ENCODE measurements around the gene ZAP70.

Gene ZAP70

GRCh38 chr2:97717613-97717995 is 4.2 kb downstream of the ZAP70 start:
- in situ Hi-C loops (cut with HindIII; ENCODE audit: low pct_ligation_motif_present, low sequenced_read_pairs), result no loop called here
- no peak for TF ChIP-seq CTCF (IDR thresholded peaks at IDR 0.05; ENCODE audit: low read depth, low read length, missing control alignments)

DNA sequence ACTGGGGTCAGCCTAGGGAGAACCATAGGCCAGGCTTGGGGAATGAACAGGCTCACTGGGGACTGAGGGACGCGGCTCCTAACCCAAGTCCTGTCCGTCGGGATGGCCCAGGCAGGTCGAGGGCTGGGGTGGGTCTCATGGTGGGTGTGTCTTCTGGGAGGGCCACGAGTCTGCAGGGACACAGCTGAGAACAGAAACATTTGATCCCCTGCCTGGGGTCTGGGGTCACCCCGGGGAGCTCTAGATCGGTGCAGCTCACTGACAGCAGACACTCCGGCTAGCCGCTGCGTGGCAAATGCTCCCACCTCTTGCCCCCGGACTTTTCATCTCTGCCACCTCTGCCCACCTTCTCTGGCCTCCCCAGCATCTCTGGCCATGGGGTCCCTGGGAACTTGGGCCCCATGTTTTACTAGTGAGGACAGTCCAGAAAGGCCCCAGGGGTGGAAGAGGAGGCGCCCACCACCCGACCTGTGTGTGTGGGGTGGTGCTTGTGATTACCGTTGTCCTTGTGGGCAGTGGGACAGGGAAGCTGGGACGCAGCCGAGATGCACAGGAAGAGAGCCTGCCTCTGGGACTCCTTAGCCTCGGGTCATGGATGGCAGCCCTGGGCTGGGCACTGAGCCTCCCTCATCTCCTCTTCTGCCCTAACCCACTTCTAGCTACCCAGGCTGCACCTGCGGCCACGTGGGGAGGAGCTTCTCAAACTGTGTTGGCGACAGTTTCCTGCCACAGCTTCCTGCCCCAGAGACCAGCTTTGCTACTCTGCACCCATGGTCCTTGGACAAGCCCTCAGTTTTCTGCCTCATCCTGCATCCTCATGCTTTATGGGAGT is 4.9 kb downstream of the ZAP70 start:
- in situ Hi-C loops (cut with HindIII; ENCODE audit: low pct_ligation_motif_present, low sequenced_read_pairs), result no loop called here
- Histone ChIP-seq H3K36me3 (replicated peaks) (no peaks in the 10 kb centered on the region), H3K27ac (no peak overlapping the region), H3K4me3 (ENCODE audit: low read depth, low read length) (no peak overlapping the region), H3K27me3 (replicated peaks) (no peaks in the 10 kb centered on the region)
- no peak for TF ChIP-seq CTCF (IDR thresholded peaks at IDR 0.05; ENCODE audit: low read depth, low read length, missing control alignments)
- no peak for DNase-seq

More at GRCh38 chr2:97717613-97717995, 4.2 kb downstream of the ZAP70 start:
- Histone ChIP-seq H3K4me3 (ENCODE audit: low read depth, low read length) (no peak overlapping the region), H3K36me3 (replicated peaks) (no peaks in the 10 kb centered on the region), H3K27me3 (replicated peaks) (no peaks in the 10 kb centered on the region), H3K27ac (no peak overlapping the region)
- no peak for DNase-seq

DNA sequence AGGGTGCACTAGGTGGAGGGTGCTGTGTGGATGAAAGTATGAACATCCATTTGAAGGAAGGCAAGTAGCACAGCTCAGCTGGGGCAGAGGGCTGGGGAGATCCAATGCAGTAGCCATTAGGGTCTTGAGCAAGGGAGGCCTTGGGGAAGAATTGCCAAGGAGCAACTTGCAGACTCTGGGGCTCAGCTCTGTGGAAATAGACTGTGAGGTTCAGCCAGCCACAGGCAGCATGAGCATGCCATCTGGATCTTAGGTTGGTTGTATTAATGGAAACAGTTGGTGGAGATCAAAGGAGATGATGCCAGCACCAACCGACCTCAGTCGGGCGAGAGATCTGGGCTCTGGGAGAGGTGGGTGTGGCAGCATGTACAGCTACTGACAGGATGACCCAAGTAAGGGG is 5.6 kb downstream of the ZAP70 start:
- no peak for DNase-seq
- Histone ChIP-seq H3K27me3 (replicated peaks) (no peaks in the 10 kb centered on the region), H3K36me3 (replicated peaks) (no peaks in the 10 kb centered on the region), H3K4me3 (ENCODE audit: low read depth, low read length) (no peak overlapping the region), H3K27ac (no peak overlapping the region)
- TF ChIP-seq CTCF (IDR thresholded peaks at IDR 0.05; ENCODE audit: low read depth, low read length, missing control alignments), result no peak
- in situ Hi-C loops (cut with HindIII; ENCODE audit: low pct_ligation_motif_present, low sequenced_read_pairs), result no loop called here

- Histone ChIP-seq H3K27ac (no peak overlapping the region), H3K36me3 (replicated peaks) (no peaks in the 10 kb centered on the region), H3K4me3 (ENCODE audit: low read depth, low read length) (no peak overlapping the region), H3K27me3 (replicated peaks) (no peaks in the 10 kb centered on the region)
- DNase-seq, result no peak
- in situ Hi-C loops (cut with HindIII; ENCODE audit: low pct_ligation_motif_present, low sequenced_read_pairs), result no loop called here
- TF ChIP-seq CTCF (IDR thresholded peaks at IDR 0.05; ENCODE audit: low read depth, low read length, missing control alignments), result no peak
Measured at GRCh38 chr2:97719362-97720155, 6.2 kb downstream of the ZAP70 start.

GRCh38 chr2:97720746-97721145 is 7.4 kb downstream of the ZAP70 start:
- in situ Hi-C loops (cut with HindIII; ENCODE audit: low pct_ligation_motif_present, low sequenced_read_pairs), result no loop called here
- TF ChIP-seq CTCF (IDR thresholded peaks at IDR 0.05; ENCODE audit: low read depth, low read length, missing control alignments), result no peak
- Histone ChIP-seq H3K4me3 (ENCODE audit: low read depth, low read length) (no peak overlapping the region), H3K36me3 (replicated peaks) (no peaks in the 10 kb centered on the region), H3K27ac (no peak overlapping the region), H3K27me3 (replicated peaks) (no peaks in the 10 kb centered on the region)
- no peak for DNase-seq
